WERI-Rb-1 (cell line): ENCODE results near the gene APEX1.

ENCODE experiments used
- DNase-seq: peaks from one replicate; pipeline ENCODE4 v3.0.0-alpha.2; 2020
- H3K27ac ChIP-seq: fragments of 250-450 bp; sonication (Bioruptor Pico); 2 replicates; pipeline ENCODE4 v1.5.1; 2020; ENCODE audit warnings: mild to moderate bottlenecking, moderate library complexity
- H3K27me3 ChIP-seq: fragments of 250-450 bp; sonication (Bioruptor Pico); 2 replicates; pipeline ENCODE4 v1.5.1; 2021; ENCODE audit warnings: mild to moderate bottlenecking, low read depth, moderate library complexity; ENCODE audit not compliant: insufficient read depth, severe bottlenecking
- H3K36me3 ChIP-seq: fragments of 250-450 bp; sonication (Bioruptor Pico); 2 replicates; pipeline ENCODE4 v1.5.1; 2020; ENCODE audit warnings: mild to moderate bottlenecking, moderate library complexity
- H3K4me3 ChIP-seq: 2 replicates; pipeline ENCODE4 v1.5.1; 2011; ENCODE audit warnings: low read depth, mild to moderate bottlenecking, control low read depth, low read length
- H3K9me3 ChIP-seq: fragments of 250-450 bp; sonication (Bioruptor Pico); 2 replicates; pipeline ENCODE4 v1.5.1; 2021; ENCODE audit warnings: mild to moderate bottlenecking, moderate library complexity; ENCODE audit not compliant: severe bottlenecking
- TF ChIP-seq, protein P1 (sequence below): IDR thresholded peaks from 2 replicates; pipeline ENCODE4 v1.5.1; 2011; ENCODE audit warnings: low read depth, mild to moderate bottlenecking, control low read depth, inconsistent platforms, low read length

APEX1 gene

DNA sequence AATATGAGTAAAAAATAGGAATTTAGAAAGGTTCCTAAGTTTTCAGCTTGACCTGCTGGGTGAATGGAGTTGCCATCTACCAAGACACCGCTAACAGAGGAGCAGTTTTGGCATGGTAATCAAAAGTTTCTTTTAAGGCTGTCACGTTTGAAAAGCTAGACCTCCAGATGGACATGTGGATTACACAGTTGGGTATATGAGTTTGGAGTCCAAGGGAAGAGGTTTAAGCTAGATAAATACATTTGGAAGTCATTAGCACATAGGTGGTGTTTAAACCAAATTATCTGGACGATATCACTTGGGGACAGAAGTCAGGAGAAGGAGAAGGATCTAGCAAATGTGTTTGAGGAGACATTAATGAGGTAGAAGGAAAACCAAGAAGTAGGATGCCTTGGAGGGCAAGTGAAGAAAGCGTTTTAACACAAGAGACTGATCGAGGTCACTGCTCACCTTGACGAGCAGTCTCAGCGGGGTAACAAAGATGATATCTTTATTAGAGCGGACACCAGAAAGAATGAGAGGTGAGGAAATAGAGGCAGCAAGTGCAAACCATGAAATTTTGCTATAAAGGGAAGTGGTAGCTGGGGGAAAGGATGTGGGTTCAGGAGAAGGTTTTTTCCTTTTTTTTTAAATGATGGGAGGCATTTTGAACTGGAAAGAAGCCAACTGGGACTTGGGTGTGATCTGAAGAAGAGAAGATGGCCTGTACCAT is 31.8 kb downstream of the APEX1 start:
- Histone ChIP-seq H3K9me3 (no peaks in the 10 kb centered on the region), H3K4me3 (no peak overlapping the region), H3K36me3 (no peaks in the 10 kb centered on the region), H3K27me3 (no peaks in the 10 kb centered on the region), H3K27ac (no peak overlapping the region)
- DNase-seq, result no peak
- TF ChIP-seq, protein P1, sequence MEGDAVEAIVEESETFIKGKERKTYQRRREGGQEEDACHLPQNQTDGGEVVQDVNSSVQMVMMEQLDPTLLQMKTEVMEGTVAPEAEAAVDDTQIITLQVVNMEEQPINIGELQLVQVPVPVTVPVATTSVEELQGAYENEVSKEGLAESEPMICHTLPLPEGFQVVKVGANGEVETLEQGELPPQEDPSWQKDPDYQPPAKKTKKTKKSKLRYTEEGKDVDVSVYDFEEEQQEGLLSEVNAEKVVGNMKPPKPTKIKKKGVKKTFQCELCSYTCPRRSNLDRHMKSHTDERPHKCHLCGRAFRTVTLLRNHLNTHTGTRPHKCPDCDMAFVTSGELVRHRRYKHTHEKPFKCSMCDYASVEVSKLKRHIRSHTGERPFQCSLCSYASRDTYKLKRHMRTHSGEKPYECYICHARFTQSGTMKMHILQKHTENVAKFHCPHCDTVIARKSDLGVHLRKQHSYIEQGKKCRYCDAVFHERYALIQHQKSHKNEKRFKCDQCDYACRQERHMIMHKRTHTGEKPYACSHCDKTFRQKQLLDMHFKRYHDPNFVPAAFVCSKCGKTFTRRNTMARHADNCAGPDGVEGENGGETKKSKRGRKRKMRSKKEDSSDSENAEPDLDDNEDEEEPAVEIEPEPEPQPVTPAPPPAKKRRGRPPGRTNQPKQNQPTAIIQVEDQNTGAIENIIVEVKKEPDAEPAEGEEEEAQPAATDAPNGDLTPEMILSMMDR, result no peak

DNA sequence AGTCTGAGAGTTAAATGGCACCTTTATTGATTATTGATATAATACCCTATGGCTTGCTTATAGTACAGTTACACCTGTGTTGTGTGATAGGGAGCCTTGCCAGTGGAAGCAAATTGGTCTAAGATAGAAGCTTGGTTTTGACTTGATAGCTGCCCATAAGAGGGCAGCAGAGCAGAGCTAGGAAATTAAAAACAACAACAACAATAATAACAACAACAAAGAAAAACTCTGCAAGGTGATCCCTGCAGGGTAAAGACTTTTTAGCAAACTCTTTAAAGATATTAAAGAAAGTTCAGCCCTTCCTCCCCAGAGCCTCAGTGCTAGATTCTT is 32.3 kb downstream of the APEX1 start:
- DNase-seq, result no peak
- Histone ChIP-seq H3K27me3 (no peaks in the 10 kb centered on the region), H3K27ac (no peak overlapping the region), H3K9me3 (no peaks in the 10 kb centered on the region), H3K36me3 (no peaks in the 10 kb centered on the region), H3K4me3 (no peak overlapping the region)
- TF ChIP-seq, protein P1, result no peak

DNA sequence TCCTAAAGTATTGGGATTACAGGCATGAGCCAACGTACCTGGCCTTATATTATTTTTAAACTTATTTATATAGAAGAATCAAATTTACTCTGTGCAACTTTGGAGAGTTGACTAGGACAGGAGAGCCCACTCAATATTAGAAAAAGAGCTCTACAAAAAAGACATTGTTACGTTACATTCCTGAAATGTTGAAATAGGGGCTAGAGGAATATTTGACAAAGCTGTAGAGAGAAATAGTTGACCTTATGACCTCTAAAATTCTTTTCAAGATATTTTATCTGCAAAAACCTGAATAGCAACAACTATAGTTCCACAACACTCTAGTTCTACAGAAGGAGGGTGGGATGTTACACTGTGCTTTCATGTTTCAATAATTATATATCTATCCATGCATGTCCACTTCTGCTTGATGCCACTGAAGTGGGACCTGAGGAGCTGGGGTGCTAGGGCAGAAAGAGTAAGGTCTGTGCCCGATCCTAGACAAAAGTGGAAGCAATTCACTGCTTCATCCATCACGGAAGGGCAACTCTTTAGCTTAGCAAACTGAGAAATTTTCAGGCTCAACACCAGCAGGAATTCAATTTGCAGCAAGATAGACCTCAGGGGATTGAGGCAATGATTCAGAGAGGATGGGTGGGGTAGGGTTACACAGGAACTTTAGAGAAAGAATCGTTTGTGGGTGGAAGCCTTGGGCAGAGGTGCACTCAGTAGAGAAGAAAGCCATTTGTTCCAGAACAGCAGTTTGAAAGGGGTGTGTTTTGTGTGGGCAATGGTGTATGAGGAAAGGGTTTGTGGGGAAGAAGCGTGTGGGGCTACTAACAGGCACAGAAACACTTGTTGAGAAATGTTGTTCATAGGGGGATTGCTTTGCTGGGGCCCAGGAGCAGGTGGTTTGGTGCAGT is 34.3 kb downstream of the APEX1 start:
- no peaks in the 10 kb centered on the region for H3K27me3 ChIP-seq
- no peak overlapping the region for H3K4me3 ChIP-seq
- H3K27ac ChIP-seq, result no peak overlapping the region
- no peak for DNase-seq
- H3K9me3 ChIP-seq, result no peaks in the 10 kb centered on the region
- TF ChIP-seq, protein P1, result no peak
- H3K36me3 ChIP-seq, result no peaks in the 10 kb centered on the region

DNA sequence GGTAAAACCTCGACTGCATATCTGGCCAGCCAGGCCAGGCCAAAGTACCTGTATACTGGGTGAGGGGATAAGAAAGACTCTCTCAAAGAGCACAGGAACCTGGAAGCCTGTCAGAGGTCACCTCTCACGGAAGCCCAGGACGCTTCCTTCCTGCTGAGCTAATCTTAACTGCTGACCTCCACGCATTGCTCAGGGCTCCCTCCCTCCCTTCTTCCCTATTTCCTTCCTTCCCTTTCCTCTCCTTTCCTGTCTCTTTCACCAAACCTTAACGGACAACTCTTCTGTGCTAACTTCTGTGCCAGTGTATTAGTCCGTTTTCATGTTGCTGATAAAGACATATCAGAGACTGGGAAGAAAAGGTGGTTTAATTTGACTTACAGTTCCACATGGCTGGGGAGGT is 35.5 kb downstream of the APEX1 start:
- no peaks in the 10 kb centered on the region for H3K36me3 ChIP-seq

DNA sequence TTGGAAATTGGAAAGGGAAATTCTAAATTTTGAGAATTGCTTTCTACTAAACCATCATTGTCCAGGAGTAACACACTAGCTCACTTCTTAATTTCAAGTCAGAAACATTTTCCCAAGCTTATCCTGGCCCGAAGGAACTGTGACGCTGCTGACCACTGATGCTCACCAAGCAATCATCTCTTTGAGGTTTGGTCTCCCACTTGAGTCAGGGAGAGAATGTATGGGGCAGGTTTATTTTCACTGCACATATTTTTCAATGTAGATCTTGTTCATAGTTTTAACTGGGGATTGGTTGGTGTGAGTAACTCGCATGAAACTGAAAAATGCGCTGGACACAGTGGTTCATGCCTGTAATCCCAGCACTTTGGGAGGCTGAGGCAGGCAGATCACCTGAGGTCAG is 37.5 kb downstream of the APEX1 start:
- TF ChIP-seq, protein P1, result no peak
- Histone ChIP-seq H3K36me3 (no peaks in the 10 kb centered on the region), H3K9me3 (no peaks in the 10 kb centered on the region), H3K4me3 (no peak overlapping the region), H3K27me3 (no peaks in the 10 kb centered on the region), H3K27ac (no peak overlapping the region)
- no peak for DNase-seq

More for the DNA sequence above, 35.5 kb downstream of the APEX1 start:
- DNase-seq, result no peak
- no peak overlapping the region for H3K4me3 ChIP-seq
- TF ChIP-seq, protein P1, result no peak
- no peaks in the 10 kb centered on the region for H3K27me3 ChIP-seq
- H3K27ac ChIP-seq, result no peak overlapping the region
- H3K9me3 ChIP-seq, result no peaks in the 10 kb centered on the region
